Gastrocnemius medialis (tissue), 4 donors: ENCODE measurements around the gene PDE6H.

Experiments used
- POLR2A ChIP-seq, 2 donors: fragments of 450-650 bp; IDR thresholded peaks; one replicate each; pipeline ENCODE4 v1.6.1; 2017; ENCODE audit warnings: antibody characterized with exemption in 2 of 2, mild to moderate bottlenecking in 2 of 2, moderate library complexity in 2 of 2
- TF ChIP-seq, protein P1 (sequence below), 5 experiments: fragments of 450-650 bp in 3 of 5; fragments of 200-600 bp in 2 of 5; sonication (generic) in 2 of 5; IDR thresholded peaks in 4 of 5; conservative IDR thresholded peaks in 1 of 5; 1 replicate in 4 of 5; 2 replicates in 1 of 5; pipeline ENCODE4 v1.5.1; 2016 to 2019; ENCODE audit warnings: antibody characterized with exemption in 5 of 5, mild to moderate bottlenecking in 3 of 5, moderate library complexity in 3 of 5

DNA sequence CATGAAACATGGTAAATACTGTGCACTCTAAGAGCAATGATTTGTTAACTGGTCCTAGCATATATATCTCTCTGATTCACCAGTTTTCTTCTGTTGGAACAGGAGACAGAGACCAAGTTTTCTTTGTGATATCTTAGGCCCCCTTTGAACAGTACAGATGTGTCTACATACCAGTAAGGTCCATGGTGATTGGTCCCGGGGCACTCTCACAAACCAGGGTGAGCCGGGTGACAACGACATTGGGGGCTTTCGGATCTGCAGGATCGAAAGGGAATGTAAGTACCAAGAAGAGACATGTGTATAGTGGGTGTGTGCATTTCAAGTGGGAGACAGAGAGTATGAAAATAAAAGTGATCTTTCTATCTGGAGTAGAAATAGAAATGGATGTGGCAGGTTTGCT, 23.2 kb upstream of the PDE6H start:
- no peak for TF ChIP-seq POLR2A (IDR thresholded peaks at IDR 0.05)
- TF ChIP-seq, protein P1, sequence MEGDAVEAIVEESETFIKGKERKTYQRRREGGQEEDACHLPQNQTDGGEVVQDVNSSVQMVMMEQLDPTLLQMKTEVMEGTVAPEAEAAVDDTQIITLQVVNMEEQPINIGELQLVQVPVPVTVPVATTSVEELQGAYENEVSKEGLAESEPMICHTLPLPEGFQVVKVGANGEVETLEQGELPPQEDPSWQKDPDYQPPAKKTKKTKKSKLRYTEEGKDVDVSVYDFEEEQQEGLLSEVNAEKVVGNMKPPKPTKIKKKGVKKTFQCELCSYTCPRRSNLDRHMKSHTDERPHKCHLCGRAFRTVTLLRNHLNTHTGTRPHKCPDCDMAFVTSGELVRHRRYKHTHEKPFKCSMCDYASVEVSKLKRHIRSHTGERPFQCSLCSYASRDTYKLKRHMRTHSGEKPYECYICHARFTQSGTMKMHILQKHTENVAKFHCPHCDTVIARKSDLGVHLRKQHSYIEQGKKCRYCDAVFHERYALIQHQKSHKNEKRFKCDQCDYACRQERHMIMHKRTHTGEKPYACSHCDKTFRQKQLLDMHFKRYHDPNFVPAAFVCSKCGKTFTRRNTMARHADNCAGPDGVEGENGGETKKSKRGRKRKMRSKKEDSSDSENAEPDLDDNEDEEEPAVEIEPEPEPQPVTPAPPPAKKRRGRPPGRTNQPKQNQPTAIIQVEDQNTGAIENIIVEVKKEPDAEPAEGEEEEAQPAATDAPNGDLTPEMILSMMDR (IDR thresholded peaks at IDR 0.05 in 4 of 5, conservative IDR thresholded peaks at IDR 0.05 in 1 of 5) = no peak
